Right lobe of liver (tissue), 6 donors: ENCODE measurements around the gene WASL. TPM values are rescaled to one million over a fixed set of nuclear protein-coding genes. Genes with fewer than 3 reads are reported as not detected.
A peak's percentile ranks its signal among the peaks of the same experiment; 100 is the strongest.

Source experiments
- ATAC-seq, 4 donors: fragments of 200-7000 bp; cut with Tn5 transposase; one replicate each; pipeline ENCODE4 v1.9.1; 2020; ENCODE audit warnings: mild to moderate bottlenecking in 4 of 4, moderate library complexity in 4 of 4
- DNase-seq, 3 donors: peaks; one replicate each; pipeline ENCODE4 v3.0.0-alpha.2; 2020
- H3K27ac ChIP-seq, 3 donors: fragments of 200-600 bp; one replicate each; pipeline ENCODE4 v1.8.0; 2022
- H3K27me3 ChIP-seq, 2 donors: fragments of 200-600 bp; one replicate each; pipeline ENCODE4 v1.8.0; 2022
- H3K36me3 ChIP-seq, 4 donors: fragments of 200-600 bp; sonication (generic) in 1 of 4; one replicate each; pipeline versions ENCODE4 v1.5.1 to v1.8.0; 2017 to 2022; ENCODE audit warnings: control low read depth in 1 of 4
- H3K4me1 ChIP-seq, 4 donors: fragments of 200-600 bp; sonication (generic) in 1 of 4; one replicate each; pipeline versions ENCODE4 v1.5.1 to v1.8.0; 2017 to 2022; ENCODE audit warnings: control low read depth in 1 of 4
- H3K4me3 ChIP-seq, 3 donors: fragments of 200-600 bp; one replicate each; pipeline ENCODE4 v1.8.0; 2022
- H3K9me3 ChIP-seq, 4 donors: fragments of 200-600 bp; sonication (generic) in 1 of 4; one replicate each; pipeline versions ENCODE4 v1.5.1 to v1.8.0; 2017 to 2022; ENCODE audit warnings: control low read depth in 1 of 4
- CTCF ChIP-seq, 4 donors: fragments of 200-600 bp in 3 of 4; fragments of 450-650 bp in 1 of 4; IDR thresholded peaks; one replicate each; pipeline versions ENCODE4 v1.5.1 to v1.8.0; 2016 to 2022; ENCODE audit warnings: antibody characterized with exemption in 4 of 4, mild to moderate bottlenecking in 2 of 4
- POLR2A ChIP-seq: fragments of 450-650 bp; IDR thresholded peaks from one replicate; pipeline ENCODE4 v1.6.1; 2017; ENCODE audit warnings: antibody characterized with exemption, mild to moderate bottlenecking
- WGBS: methylation state at CpG from one replicate; pipeline ENCODE4 v1.1.6; 2018; ENCODE audit warnings: low coverage, low lambda C conversion rate; ENCODE audit not compliant: insufficient coverage; ENCODE audit errors: missing lambda C conversion rate; 5-methylcytosine and 5-hydroxymethylcytosine counted together
- intact Hi-C, 2 donors: fragments of 100-400 bp; cut with DNase I; formaldehyde crosslinking; loops; one replicate each; pipeline versions ENCODE4 v1.11.2 to v1.14.1; 2022
- total RNA-seq, 6 experiments: library from RNA; depleted of rRNA in 2 of 6; stranded (reverse); fragments of >200 nt in 2 of 6; fragmentation: NEBNext Ultra II Directional in 3 of 6; extraction: Animal tissue kit (Norgen Biotek cat#: 25700) in 3 of 6; gene quantifications; one replicate each; pipeline versions ENCODE4 v1.1.0 to v1.2.4, GENCODE V29; 2016 to 2023
- donor health status: DM: no; HTN: yes; CAD: no.
- donor health status: DM: no; HTN: no; CAD: no.
- donor health status: DM: no; HTN: no; CAD: no.
- donor health status: DM: no; HTN: yes; CAD: no.
- donor health status: DM: no; HTN: yes; CAD: no.

Gene WASL
- total RNA-seq, 6 experiments from 2014 or later, result 20.6 to 26.7 (median 24.8) TPM

DNA sequence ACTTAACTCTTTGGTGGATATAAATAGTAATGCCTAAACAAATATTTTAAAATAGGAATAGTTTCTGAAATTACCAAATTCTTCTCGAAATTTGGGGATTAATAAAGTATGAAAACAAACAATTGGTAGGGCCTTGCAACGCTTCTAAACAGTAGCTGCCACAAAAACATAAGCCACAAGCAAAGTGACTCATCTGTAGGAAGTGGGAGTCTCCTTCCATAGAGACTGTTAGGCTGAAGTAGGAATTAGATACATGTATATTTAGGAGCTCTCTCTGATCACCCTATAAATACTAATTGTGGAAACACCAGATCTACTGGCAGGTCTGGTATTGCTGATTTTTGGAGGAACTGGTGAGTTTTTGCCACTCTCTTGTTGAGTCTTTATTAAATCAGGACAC is 98.8 kb downstream of the WASL start:
- no peak overlapping the region for H3K4me3 ChIP-seq
- intact Hi-C loops, result no loop called here
- DNase-seq (no peak), ATAC-seq (no peak)
- H3K27ac ChIP-seq, result no peak overlapping the region
- 84% methylated on average over 2 of the region's 2 CpGs for WGBS
- H3K27me3 ChIP-seq, result no peaks in the 10 kb centered on the region
- H3K4me1 ChIP-seq, result peaks cover 0 to 5% (median 2%) of the 10 kb centered on the region in 4 donors
- H3K9me3 ChIP-seq, result no peaks in the 10 kb centered on the region
- no peaks in the 10 kb centered on the region for H3K36me3 ChIP-seq
- TF ChIP-seq POLR2A (no peak), CTCF (IDR thresholded peaks at IDR 0.05) (no peak)

DNA sequence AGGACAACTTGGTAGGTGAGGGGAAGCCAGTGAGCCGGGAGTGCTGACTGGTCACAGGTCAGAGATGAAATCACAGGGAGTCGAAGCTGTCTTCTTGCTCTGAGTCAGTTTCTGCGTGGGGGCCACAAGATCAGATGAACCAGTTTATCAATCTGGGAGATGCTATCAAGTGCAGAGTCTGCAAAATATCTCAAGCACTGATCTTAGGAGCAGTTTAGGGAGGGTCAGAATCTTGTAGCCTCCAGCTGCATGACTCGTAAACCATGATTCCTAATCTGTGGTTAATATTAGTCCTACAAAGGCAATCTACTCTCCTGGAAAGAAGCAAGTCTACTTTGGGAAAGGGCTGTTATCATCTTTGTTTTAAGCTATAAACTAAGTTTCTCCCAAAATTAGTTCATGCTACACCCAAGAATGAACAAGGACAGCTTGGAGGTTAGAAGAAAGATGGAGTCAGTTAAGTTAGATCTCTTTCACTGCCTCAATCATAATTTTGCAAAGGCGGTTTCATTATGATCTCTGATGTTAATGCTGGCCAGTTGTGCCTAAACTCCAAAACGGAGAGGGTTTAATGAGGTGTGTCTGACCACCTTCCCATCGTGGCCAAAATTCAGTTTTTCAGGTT is 101.6 kb downstream of the WASL start:
- no peak for ATAC-seq

DNA sequence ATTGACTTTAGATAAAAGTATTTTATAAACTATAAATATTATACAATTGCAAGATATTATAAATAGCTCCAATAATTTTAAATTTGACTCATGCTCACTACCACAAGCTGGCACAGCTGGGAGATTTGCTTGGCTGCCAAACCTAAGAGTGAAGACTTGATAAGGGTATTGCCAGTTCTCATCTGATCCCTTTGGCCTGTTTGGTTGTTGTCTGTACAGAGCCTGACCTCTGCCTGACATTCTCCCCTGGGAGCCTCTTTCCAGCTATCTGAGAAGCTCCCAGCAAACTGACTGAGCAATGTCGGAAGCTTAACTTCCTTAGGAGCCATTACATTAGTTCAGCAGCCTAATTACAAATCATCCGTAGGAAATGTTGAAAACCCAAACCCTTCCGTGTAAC is 103.3 kb downstream of the WASL start:
- H3K4me3 ChIP-seq, result no peak overlapping the region
- no peaks in the 10 kb centered on the region for H3K27me3 ChIP-seq
- no peaks in the 10 kb centered on the region for H3K36me3 ChIP-seq
- TF ChIP-seq CTCF (IDR thresholded peaks at IDR 0.05) (no peak), POLR2A (no peak)
- intact Hi-C loops, result no loop called here
- WGBS, result 32% methylated on average over 3 of the region's 3 CpGs
- ATAC-seq (peak; percentile 83 to 93 (median 87)), DNase-seq (peak; percentile 40 to 75 (median 63))
- no peaks in the 10 kb centered on the region for H3K9me3 ChIP-seq
- H3K4me1 ChIP-seq, result peaks cover 0 to 25% (median 7%) of the 10 kb centered on the region in 4 donors
- peak overlapping the region in 2 of 3 donors; percentile 56 to 78 for H3K27ac ChIP-seq

More for the DNA sequence above, 101.6 kb downstream of the WASL start:
- DNase-seq, result no peak
- intact Hi-C loops, result no loop called here
- WGBS, result 65% methylated on average over 3 of the region's 7 CpGs
- TF ChIP-seq POLR2A (no peak), CTCF (IDR thresholded peaks at IDR 0.05) (no peak)
- peaks cover 0 to 25% (median 7%) of the 10 kb centered on the region in 4 donors for H3K4me1 ChIP-seq
- H3K4me3 ChIP-seq, result no peak overlapping the region
- no peaks in the 10 kb centered on the region for H3K27me3 ChIP-seq
- H3K27ac ChIP-seq, result no peak overlapping the region
- H3K36me3 ChIP-seq, result no peaks in the 10 kb centered on the region
- H3K9me3 ChIP-seq, result no peaks in the 10 kb centered on the region

DNA sequence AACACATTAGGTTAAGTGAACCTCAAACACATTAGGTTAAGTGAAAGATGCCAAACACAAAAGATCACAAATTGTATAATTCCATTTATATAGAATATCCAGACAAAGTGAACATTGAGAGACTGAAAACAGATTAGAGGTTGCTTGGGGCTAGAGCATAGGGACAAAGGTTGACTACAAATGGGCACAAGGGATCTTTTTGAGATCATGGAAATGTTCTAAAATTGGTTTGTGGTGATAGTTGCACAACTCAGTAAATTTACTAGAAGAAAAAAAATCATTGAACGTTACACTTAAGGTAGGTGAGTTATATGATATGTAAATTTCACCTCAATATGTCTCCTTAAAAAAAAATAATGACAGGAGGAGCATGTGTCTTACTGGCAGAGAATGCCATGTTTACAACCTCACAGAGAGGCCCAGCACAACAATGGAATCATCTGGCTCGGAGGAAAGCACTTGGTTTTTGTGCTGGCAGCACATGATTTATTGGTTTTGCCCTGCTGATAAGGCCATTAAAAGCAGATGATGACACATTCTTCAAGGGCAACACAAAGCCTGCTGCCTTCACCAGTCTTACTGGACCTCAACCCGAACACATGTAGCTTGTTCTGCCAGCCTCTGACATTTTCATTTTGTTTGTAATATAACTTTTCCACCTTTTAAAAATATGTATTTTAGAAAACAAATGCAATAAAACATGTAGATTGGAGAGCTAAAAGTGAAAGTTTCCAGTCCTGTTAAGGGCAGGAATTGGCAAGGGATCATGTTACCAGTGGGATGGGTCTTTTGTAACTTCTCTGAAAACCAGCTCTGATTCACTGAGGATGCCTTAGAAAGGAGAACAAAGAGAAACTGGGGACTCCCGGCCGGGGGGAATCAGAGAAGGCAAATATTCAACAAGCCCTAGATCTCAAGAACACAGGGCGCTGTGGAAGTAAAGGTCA is 105.0 kb downstream of the WASL start:
- ATAC-seq, result peak; percentile 65 to 83 (median 80)
- Histone ChIP-seq H3K27ac (peak overlapping the region; percentile 36 to 78 (median 51)), H3K9me3 (no peaks in the 10 kb centered on the region), H3K4me3 (no peak overlapping the region), H3K27me3 (no peaks in the 10 kb centered on the region), H3K36me3 (no peaks in the 10 kb centered on the region), H3K4me1 (peaks cover 0 to 25% (median 7%) of the 10 kb centered on the region in 4 donors)
- intact Hi-C loops, result no loop called here
- 10% methylated on average over 6 of the region's 6 CpGs for WGBS
- TF ChIP-seq POLR2A (no peak), CTCF (IDR thresholded peaks at IDR 0.05) (no peak)
- DNase-seq, result no peak
